ENCODE measurements around the gene CYP2A7.

GRCh38 chr19:40827386-40828247 is 54.4 kb downstream of the CYP2A7 start:
- no peak for TF ChIP-seq BHLHE40 (IDR thresholded peaks at IDR 0.05; ENCODE audit: borderline replicate concordance)
- no peak for TF ChIP-seq FOXA1 (IDR thresholded peaks at IDR 0.05)
- TF ChIP-seq ZNF384 (IDR thresholded peaks at IDR 0.05): no peak
- no peak for TF ChIP-seq FOXK2 (IDR thresholded peaks at IDR 0.05)
